Measurements from ENCODE around the gene SSRP1.
"Not testable (repeated sequence)": the region's sequence is repeated elsewhere in the genome, so short reads cannot be mapped to it uniquely, and the experiment has no call there.

Gene SSRP1

DNA sequence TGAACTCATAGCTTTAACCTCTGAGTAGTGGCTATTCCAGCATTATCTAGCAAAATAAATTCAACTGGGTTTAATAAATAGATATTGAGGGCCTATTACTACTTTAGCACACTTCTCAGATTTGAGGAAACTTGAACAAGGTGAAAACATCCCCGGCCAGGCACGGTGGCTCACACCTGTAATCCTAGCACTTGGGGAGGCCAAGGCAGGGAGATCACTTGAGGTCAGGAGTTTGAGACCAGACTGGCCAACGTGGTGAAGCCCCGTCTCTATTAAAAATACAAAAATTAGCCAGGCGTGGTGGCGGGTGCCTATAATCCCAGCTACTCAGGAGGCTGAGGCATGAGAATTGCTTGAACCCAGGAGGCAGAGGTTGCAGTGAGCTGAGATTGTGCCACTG, 1.2 kb upstream of the SSRP1 start:
- DNase-seq = not testable (repeated sequence)

DNA sequence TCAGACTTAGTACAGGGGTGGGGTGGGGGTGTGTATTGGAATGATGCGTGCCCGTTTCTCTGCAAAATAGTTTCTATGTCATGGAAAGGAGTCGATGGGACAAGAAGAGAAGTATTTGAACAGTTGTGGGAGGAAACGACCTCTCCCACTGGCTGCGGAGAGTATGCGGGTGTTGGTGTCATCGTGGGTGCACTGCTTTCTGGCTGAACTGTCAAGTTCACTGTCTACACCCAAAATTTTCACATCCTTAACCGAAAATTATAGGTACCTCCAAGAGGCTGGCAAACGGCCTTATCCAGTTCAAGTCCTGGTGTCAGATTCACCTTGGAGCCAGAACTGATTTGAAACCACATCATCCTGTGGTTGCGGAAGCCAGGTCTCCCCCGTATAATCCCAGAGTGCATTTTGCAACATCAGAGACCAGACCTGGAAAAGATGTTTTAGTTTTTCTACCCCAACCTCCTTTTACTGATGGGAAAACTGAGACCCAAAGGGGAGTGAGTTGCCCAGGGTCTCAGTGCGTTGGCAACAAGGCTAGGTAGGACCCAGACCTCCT, 497 bp upstream of the SSRP1 start:
- DNase-seq = no peak

DNA sequence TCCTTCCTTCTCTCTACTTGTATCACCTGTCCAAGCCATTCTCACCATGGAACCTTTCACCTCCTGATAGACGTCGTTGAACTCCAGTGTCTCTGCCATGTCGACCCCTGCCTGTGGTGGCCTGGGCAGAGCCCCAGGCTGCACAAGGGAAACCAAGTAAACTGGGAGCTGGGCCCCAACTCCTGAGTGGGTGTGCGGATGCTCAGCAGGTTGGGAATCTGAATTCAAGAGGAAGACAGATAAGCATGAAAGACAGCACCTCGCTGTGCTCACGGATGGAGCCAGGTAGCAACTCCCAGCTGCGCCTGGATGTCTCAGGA, 709 bp downstream of the SSRP1 start:
- DNase-seq = no peak

DNA sequence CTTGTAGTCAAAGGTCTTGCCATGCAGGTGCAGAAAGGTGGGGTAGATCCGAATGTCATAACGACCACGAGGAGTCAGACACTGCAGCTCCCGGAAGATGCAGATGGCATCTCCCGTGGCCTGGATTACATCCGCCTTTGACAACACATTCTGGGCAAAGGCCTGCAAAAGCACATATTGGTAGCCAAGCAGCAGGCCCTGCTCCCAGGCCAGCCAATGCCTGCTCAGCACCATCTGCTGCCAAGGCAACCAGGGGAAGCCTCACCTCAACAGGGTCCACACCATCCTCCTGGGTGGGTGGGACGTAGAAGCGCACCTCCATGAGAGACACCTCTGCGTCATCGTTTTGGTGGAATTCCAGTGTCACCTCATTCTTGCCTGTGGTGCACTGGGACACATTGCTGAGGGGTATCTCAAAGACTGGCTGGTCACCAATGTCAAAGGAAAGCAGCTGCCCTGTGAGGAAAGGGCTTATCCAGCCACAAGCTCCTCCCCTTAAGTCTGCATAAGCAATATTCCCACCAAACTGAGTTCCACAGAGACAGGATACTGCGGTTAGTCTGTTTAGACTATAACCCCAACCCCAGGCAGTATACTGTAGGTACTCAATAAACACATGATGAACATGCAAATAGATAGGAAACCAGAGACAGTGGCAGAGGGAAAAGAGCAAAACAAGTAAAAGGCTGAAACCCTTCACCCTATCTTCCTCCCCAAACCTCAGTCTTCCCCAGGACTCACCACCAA, 2.8 kb downstream of the SSRP1 start:
- DNase-seq = no peak

DNA sequence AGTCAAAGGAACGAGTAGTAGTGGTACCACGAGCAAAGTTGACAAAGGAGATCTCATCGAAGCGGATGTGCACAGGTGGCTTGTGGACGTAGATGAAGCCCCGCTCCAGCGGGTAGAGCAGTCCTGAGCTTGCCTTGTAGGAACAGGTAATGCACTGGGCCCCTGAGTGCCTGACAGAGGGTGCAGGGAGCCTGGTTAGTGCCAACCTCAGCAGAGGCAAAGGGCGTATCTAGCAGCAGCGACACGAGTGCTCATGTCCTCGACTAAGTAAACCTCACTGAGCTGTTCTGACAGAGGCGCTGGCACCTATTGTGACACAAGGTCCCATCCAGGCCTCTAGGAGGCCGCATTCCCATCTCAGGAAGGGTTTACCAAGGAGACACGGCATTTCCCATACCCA, 4.0 kb downstream of the SSRP1 start:
- no peak for DNase-seq

DNA sequence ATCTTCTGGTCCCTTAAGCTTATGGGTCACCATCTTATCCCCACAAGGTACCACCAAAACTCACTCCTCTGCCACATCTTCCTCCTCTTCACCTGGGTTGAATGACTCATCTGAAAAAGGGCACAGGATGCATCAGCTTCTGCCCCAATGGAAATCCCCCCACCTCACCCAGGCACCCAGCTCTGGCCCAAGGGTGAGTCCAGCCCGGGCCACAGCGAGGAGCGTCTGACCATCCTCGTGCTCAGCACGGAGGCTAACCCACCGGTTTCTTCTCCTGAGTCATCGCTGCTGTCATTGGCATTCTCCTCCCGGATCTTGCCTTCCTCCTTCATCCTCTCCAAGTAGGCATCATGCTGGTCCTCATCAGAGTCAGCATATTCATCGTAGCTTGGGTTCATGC, 5.7 kb downstream of the SSRP1 start:
- DNase-seq = no peak

DNA sequence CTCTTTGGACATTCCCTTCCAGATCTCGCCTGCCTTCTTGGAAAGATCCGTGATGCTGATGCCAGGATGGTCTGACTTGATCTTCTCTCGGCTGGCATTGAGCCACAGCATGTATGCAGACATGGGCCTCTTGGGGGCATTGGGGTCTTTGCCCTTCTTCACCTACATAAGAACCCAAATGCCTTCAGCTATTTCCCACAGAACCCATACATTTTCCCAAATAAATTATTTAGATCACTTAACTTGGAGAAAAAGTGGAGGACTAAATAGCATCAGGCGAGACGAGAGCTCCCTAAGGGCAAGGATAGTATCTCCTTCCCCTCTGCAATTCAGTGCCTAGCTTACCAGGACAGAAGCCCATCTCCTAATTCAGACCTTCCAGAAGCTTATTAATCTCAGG, 8.0 kb downstream of the SSRP1 start:
- no peak for DNase-seq

DNA sequence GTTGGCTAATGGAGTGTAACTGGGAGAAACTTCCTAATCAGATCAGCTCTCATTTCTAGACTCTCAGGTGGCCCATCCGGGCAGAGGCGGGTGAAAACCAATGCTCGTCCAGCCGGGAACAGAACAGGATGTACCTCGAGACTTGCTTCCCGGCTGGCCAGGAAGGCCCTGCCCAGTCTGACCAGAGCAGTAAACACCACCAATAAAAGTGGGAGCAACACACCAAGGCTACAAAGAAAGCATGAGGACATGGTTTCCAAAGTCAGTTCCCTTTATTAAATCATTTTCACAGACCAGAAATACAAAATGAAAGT, 10.0 kb downstream of the SSRP1 start:
- no peak for DNase-seq

DNA sequence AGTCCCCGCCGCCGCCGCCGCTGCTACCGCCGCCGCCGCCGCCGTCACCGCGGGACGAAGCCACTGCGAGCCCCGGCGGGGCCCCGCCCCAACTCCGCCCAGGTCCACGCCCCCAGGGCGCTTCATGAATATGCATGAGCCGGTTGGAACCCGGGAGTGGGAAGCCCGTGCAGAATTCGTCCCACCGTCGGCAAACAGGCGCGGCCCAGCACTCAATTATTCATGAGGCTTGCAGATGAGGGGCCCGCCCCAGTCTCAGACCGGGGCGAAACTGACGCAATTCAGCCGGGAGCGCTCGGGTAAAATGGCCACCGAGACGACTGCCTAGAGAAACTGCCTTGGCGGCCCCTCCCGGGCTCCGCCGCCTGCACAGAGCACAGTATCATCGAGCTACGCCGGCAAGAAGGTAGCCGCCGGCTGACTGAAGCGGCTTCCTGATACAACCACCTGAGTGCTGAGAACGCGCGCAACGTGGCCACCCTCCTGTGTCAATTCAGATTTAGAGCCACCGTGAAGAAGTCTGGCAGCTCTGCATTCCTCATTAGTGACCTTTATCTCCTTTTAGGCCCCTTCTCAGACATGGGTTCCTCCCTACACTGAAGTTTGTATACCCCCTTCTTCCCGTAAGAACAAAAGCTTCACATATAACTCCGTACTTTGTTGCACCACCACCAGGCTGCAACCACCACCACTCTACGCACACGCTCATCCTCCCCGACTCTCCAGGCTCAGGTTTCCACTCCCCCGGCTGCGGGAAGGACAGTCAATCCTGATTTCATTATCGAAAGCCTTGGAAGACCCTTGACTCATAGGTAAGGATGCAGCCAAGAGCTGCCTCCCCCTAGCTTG, 10.6 kb downstream of the SSRP1 start, which contains the start of gene TNKS1BP1:
Gene TNKS1BP1 (minus strand): TSS at position 67 of the 849 bp plus-strand sequence. CDS start 3,067 bp downstream, outside the sequence.
- peak; percentile 93 to 94 for DNase-seq

DNA sequence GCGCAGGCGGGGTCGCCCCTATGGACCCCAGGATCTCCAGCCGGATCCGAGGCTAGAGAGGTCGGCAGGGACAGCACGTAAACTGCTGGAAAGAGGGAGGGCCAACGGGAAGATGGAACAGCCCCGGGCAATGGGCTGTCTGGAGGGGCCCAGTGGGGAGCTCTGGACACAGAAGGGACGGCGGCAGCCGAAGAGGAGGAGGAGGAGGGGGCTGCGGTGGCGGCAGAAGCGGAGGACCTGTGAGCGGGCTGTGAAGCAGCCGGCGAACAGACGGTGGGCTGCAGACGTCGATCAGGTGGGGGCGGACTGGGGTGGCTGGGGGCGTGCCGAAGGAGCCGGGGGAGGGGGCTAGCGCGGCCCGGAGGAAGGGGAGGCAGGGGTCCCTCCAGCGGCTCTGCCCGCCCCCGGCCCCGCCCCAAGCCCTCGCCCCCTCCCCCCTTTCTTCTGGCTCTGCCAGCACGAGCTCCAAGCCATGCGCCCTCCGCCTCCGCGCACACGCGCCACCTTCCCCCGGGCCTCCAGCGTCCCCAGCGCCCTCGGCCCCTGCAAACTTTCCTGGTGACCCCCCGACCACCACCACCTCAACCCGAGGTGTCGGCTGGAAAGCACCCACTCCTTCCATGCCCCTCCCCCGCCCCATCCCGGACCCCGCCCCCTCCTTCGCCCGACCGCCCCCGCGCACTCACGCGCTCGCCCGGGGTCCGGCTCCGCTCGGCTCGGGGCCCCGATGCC, 11.4 kb downstream of the SSRP1 start:
- DNase-seq = peak in 1 of 2 experiments; percentile 38

DNA sequence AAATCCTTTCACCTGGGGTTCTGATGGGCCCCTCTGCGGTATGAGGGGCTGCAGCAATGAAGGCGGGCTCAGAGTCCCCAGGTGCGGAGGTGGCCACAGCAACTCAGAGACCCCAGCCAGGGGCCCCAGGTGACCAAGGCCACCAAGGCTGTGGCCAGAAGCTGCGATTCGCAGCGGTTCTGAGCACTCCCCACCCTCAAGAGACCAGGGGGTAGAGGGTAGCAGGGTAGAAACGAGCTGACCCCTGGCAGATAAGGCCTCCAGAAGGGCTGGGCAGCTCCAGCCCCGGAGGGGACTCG, 11.9 kb downstream of the SSRP1 start:
- DNase-seq = no peak

DNA sequence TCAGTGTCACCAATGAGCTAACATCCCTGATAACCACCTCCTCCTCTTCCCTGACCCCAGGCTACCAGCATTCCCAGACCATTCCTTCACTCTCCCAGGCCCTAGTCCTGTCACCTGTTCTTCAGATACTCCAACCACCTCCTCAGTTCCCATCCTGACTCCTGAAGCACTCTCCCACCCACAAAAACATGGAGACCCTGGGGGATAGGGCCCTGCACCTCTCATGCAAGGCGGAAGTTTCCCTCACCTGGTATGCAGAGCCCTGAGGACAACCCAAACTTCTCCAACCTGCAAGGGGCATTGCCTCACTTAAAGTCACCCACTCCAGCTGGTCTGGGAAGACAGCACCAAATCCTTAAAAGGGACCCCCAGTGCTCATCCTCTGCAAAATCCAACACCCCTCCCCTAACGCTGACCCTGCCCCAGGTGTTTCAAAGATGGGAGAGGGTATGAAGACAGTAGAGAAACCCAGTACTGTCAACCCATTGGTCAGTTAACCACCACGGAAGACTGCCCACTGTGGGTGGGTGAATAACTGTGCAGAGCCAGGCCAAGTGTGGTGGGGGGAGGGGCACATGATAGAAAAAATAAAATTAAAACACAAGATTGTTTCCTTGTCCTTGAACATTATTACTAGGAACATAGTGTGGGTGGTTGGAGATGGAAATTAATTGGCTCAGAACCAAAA, 12.4 kb downstream of the SSRP1 start:
- DNase-seq = no peak

DNA sequence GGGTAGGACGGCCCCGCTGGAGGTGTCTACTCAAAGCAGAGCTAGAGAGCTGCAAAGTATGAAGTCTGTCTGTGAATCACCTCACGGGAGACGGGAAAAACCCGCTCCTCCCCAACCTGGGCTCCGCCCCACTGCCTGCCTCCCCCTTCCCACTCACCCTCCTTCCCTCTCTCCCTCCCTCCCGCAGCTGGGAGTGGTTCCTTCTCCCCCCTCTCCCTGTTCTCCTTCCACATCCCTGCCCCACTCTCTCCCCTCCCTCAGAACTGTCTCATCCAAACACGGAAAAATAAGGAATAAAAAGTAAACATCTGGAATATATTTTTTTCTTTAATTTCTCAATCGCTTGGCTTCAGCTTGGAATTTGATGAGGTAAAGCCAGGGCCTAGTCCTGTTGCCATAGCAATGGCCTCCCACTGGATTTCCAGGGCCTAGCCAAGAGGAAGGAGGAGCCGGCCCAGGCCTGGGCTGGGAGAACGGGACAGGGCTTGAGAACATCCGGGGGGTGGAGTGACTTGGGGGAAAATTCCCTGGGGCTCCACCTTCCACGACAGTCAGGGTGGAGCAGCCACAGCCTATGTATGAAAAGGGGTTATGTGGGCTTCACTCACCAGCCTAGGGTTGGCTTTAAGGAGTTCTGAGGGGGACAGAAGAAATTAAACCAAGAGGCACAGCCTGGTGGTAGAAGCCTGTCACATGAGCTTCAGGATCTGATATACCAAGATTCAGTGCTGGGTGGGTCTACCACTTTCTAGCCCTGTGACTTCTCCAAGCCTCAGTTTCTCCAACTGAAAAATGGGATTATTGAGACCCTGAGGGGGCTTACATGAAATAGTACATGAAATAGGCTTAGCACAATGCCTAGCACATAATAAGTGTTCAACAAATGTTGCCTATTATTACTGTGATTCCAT, 13.2 kb downstream of the SSRP1 start:
- DNase-seq = no peak

DNA sequence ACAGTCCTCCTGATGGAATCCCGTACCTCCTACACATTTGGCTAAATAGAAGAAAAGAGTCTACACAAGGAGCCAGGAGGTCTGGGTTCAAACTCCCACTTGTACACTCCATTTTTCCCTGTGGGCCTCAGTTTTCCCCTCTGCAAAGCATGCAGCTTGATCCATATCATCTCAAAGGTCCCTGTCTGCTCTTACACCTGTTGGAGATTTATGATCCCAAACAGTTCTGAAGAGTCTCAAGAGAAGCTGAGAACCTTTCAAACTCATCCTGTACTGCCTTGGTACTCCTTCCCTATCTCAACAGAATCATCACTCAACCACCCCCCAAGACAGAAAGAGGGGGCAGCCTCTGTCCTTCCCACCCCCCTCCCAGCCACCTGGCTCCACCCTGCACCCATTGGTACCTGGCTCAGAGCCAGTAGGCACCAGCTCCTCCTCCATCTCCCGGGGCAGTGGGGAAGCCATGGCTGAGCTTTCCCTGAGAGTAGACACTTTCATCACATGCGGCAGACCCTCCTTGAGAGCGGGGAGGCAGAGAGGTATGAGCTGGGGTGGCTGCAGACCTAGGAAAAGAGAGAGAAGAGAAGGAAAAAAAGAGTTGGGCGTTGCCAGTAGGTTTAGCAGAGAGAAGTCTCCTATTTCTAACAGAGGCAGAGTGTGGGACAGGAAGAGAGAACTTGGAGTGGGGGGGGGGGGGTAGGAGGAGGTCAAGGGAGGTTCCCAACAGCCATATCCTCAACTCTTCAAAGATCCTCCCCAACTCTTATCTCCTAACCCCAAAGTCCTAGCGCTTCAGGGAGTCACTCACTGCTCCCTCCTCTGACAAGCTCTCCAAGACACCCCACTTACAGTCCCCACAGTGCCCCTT, 14.1 kb downstream of the SSRP1 start:
- DNase-seq = peak in 1 of 2 experiments; percentile 26

DNA sequence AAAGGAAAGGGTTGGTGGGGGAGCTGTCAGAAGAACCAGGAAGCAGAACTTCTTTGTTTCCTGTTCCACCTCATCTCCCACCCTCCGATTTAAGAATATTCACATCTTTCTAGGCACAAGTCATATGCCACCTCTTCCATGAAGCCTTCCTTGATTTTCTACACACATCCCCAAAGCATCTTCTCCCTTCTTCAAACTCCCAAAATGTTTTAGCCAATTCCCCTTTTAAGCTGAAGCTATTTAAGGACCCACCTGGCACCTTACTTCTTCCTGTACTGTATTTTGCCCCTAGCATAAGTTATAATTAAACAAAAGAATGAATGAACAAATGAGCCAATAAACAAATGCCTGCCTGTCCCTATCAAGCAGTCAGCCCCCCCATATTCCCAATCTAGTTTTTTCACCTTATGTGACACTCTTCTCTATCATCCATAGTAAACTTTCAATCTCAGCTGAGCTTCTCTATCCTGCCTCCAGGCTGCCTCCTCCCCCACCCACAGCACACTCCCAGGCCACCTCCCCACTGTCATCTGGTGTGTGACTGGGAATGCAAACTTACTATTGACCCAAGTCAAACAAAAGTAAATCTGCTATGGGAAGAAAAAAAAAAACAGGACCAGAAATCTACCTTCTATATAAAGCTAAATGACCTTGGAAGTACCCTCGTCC, 14.8 kb downstream of the SSRP1 start:
- no peak for DNase-seq

DNA sequence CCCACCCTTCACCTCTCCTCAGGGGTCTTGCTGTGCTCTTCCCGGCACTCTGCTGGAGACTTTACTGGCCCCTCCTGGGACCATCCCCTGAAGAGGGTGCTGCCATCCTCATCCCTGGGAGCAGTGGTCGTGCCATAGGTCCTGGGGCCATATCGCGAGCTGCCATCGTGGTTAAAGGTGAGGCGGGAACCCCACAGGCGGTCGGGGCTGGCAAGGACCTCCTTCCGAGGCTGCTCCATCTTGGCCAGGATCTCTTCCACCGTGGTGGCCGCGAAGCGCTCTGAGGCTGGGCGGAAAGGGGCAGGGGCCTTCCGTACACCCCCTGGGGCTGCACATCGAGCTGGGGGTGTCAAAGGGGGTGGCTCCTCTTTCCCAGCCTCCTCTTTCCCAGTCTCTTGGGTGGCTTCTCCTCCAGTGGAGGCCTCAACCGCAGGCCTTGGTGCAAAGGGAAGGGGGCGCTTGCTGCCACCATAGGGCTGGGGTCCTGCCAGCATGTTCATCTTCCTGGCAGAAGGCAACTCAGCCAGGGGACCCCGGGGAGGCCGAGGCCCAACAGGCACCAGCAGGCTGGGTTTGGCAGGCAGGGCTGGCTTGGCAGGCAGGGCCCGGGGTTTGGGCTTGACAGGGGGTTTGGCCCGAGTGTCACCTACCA, 15.5 kb downstream of the SSRP1 start:
- DNase-seq = no peak

DNA sequence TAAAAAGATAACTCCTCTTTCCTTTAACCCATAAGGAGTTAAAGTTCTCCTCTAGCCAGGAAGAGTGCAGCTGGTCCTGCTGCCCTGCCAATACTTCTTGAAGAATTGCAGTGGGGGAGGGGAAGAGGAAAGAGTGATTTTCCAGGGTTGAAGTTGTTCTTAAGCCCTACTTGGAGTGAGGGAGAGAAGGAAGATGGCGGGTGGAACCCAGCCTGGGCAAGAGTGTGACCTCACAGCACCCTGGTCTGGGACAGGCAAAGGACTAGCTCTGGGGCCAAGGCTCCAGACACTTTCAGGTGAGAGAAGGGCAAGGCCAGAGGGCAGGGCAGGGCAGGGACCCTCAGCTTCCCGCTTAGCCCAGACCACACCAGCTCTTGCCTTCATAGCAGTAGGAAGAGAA, 17.5 kb downstream of the SSRP1 start:
- DNase-seq = no peak

DNA sequence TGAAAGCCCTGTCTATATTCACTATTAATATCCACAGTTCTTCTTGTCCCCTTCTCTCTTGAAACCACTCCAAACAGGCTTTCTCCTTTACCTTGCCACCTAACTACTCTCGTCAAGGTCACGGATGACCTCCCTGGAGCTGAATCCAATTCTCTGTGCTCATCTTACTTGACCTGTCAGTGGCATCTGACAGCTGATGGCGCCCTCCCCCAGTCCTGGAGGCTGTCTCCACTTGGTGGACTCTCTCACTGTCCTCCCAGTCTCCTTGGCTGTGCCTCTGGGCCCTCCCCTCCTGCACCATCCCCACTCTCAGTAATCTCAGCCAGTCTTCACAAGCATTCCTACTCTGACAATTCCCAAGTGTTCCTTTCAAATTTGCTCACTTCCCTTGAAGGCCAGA, 19.7 kb downstream of the SSRP1 start:
- DNase-seq = no peak

DNA sequence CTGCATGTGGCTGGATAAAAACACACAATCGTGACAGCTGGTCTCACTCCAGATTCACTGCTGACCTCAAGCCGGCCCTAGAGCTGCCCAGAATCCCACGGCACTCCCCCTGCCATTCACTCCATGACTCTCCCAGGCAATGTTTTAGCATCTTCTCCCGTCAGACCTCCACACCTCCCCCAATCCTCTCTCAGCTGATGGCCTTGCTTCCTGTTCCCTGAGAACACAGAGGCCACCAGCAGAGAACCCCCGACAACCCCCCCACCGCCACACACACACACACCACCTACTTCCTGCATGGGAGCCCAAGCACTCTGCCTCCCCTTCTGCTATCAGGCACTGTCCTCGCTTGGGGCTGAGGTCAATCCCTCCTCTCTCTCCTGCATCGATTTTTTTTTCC, 20.2 kb downstream of the SSRP1 start:
- DNase-seq = peak; percentile 77 to 83
